Lower leg skin (tissue), 4 donors: ENCODE data around the gene KCNMA1. TPM values are rescaled to one million over a fixed set of nuclear protein-coding genes. Genes with fewer than 3 reads are reported as not detected.

Source experiments
- DNase-seq, 2 donors: peaks; one replicate each; pipeline ENCODE4 v3.0.0-alpha.2; 2019; ENCODE audit warnings: low spot score in 2 of 2
- H3K4me3 ChIP-seq: fragments of 200-600 bp; sonication (generic); 2 replicates; pipeline ENCODE4 v1.5.1; 2017; ENCODE audit warnings: mild to moderate bottlenecking, low read depth; ENCODE audit not compliant: poor library complexity, severe bottlenecking
- CTCF ChIP-seq, 3 donors: fragments of 450-650 bp; IDR thresholded peaks; one replicate each; pipeline ENCODE4 v1.5.1; 2016; ENCODE audit warnings: antibody characterized with exemption in 3 of 3, mild to moderate bottlenecking in 3 of 3, moderate library complexity in 2 of 3
- POLR2A ChIP-seq, 2 donors: fragments of 450-650 bp; IDR thresholded peaks; one replicate each; pipeline ENCODE4 v1.6.1; 2016 to 2017; ENCODE audit warnings: antibody characterized with exemption in 2 of 2, mild to moderate bottlenecking in 1 of 2, moderate library complexity in 1 of 2
- WGBS, 2 donors: methylation state at CpG; one replicate each; pipeline ENCODE4 v1.1.5; 2018; 5-methylcytosine and 5-hydroxymethylcytosine counted together
- intact Hi-C: fragments of 100-400 bp; cut with DNase I; formaldehyde crosslinking; loops from one replicate; pipeline ENCODE4 v1.15.0; 2023; ENCODE audit warnings: low total_unique reads
- total RNA-seq, 4 donors: library from RNA; depleted of rRNA; stranded (reverse); fragments of >200 nt; gene quantifications; one replicate each; pipeline ENCODE4 v1.1.0, GENCODE V29; 2016

Gene KCNMA1
- total RNA-seq, 4 donors from 2014 or later = 4.1 to 9.9 (median 6.5) TPM

- 80 to 83% methylated on average over 7 of the region's 7 CpGs for WGBS, 2 donors
- TF ChIP-seq POLR2A (IDR thresholded peaks at IDR 0.05) (no peak), CTCF (IDR thresholded peaks at IDR 0.05) (no peak)
- intact Hi-C loops = no loop called here
- no peak for DNase-seq
- H3K4me3 ChIP-seq = no peak overlapping the region
Observed at GRCh38 chr10:77433546-77433945, 204.1 kb downstream of the KCNMA1 start.

DNA sequence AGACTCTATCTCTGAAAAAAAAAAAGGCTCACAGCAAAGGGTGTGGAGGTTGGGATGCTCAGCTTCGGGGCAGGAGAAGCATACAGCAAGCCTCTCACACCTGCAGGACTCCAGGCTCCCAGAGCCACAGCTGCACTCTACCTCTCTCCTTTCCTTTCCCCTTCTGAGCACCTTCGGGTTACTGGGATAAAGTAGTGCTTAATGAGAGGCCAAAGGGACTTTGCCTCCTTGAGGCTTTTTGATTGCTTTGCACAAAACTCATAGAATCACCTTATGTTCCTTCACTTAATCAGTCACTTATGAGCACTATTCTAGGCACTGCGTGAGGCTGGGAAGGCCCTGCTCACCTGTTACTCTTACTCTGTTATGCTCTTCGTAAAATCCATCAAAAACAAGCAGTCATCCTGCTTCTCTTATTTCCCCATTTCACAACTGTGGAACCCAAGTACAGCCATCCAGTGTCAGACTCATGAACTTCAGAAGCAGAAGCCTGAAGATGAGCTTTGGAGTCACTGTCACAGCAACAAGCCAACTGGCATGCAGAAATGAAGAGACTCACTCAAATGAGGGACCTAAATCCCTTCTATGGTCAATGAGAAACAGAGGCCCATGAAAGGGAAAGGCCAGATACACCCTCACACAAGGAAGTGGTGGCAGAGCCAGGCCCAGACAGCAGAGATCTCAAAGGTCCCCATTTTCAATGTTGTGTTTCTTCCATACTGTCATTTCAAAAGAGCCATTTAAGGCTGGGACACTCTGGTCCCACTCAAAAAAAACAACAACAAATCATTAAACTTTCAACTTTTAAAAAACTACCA, 205.4 kb downstream of the KCNMA1 start:
- H3K4me3 ChIP-seq = no peak overlapping the region
- intact Hi-C loops = no loop called here
- WGBS, 2 donors = 87 to 96% methylated on average over 4 of the region's 4 CpGs
- DNase-seq = no peak
- TF ChIP-seq CTCF (IDR thresholded peaks at IDR 0.05) (no peak), POLR2A (IDR thresholded peaks at IDR 0.05) (no peak)

- no peak for TF ChIP-seq CTCF (IDR thresholded peaks at IDR 0.05)
- TF ChIP-seq POLR2A (IDR thresholded peaks at IDR 0.05) = no peak
- no peak for DNase-seq
- intact Hi-C loops = no loop called here
- no peak overlapping the region for H3K4me3 ChIP-seq
Observed at GRCh38 chr10:77431209-77431611, 206.4 kb downstream of the KCNMA1 start.

GRCh38 chr10:77430530-77430929, 207.1 kb downstream of the KCNMA1 start:
- 96% methylated on average over 5 of the region's 5 CpGs for WGBS, 2 donors
- intact Hi-C loops = no loop called here
- TF ChIP-seq CTCF (IDR thresholded peaks at IDR 0.05) (no peak), POLR2A (IDR thresholded peaks at IDR 0.05) (no peak)
- no peak for DNase-seq
- H3K4me3 ChIP-seq = no peak overlapping the region

- WGBS, 2 donors = 72% methylated on average over 3 of the region's 3 CpGs
- no peak for DNase-seq
- no peak overlapping the region for H3K4me3 ChIP-seq
- TF ChIP-seq POLR2A (IDR thresholded peaks at IDR 0.05) (no peak), CTCF (IDR thresholded peaks at IDR 0.05) (no peak)
- intact Hi-C loops = no loop called here
Observed at GRCh38 chr10:77428691-77429395, 208.8 kb downstream of the KCNMA1 start.
